GM23338 (cell line): ENCODE data around the gene INO80C. TPM values are rescaled to one million over a fixed set of nuclear protein-coding genes. Genes with fewer than 3 reads are reported as not detected.

Experiments
- ATAC-seq: fragments of 200-7000 bp; cut with Tn5 transposase; 3 replicates; pipeline ENCODE4 v1.9.1; 2020
- DNase-seq: peaks from one replicate; pipeline ENCODE4 v3.0.0-alpha.2; 2015; ENCODE audit warnings: low spot score
- H2AFZ ChIP-seq: fragments of 200-600 bp; sonication (generic); 2 replicates; pipeline ENCODE4 v1.8.0; 2016; ENCODE audit warnings: antibody characterized with exemption, mild to moderate bottlenecking, moderate library complexity
- H3F3A ChIP-seq: fragments of 200-600 bp; sonication (generic); replicated peaks from 2 replicates; pipeline ENCODE4 v1.8.0; 2017; ENCODE audit warnings: antibody characterized with exemption, mixed run types, low read depth
- H3K27ac ChIP-seq: fragments of 200-600 bp; sonication (generic); 2 replicates; pipeline ENCODE4 v1.6.1; 2016; ENCODE audit warnings: low read depth
- H3K27me3 ChIP-seq: fragments of 200-600 bp; sonication (generic); 2 replicates; pipeline ENCODE4 v1.8.0; 2016; ENCODE audit warnings: mild to moderate bottlenecking, mixed run types, moderate library complexity; ENCODE audit not compliant: insufficient read depth
- H3K36me3 ChIP-seq: fragments of 200-600 bp; sonication (generic); 2 replicates; pipeline ENCODE4 v1.8.0; 2016; ENCODE audit warnings: mild to moderate bottlenecking; ENCODE audit not compliant: insufficient read depth
- H3K4me1 ChIP-seq: fragments of 200-600 bp; sonication (generic); 2 replicates; pipeline ENCODE4 v1.8.0; 2016; ENCODE audit warnings: mild to moderate bottlenecking, moderate library complexity; ENCODE audit not compliant: insufficient read depth
- H3K4me2 ChIP-seq: fragments of 200-600 bp; sonication (generic); 2 replicates; pipeline ENCODE4 v1.7.1; 2017; ENCODE audit warnings: mixed run types
- H3K4me3 ChIP-seq: fragments of 200-600 bp; sonication (generic); 2 replicates; pipeline ENCODE4 v1.6.1; 2016; ENCODE audit warnings: mixed run types
- H3K79me2 ChIP-seq: fragments of 200-600 bp; sonication (generic); replicated peaks from 2 replicates; pipeline ENCODE4 v1.8.0; 2017; ENCODE audit warnings: mild to moderate bottlenecking; ENCODE audit not compliant: insufficient read depth
- H3K9me2 ChIP-seq: fragments of 200-600 bp; sonication (generic); 2 replicates; pipeline ENCODE4 v1.8.0; 2017; ENCODE audit not compliant: insufficient read depth
- H4K20me1 ChIP-seq: fragments of 200-600 bp; sonication (generic); replicated peaks from 2 replicates; pipeline ENCODE4 v1.8.0; 2017; ENCODE audit warnings: mild to moderate bottlenecking; ENCODE audit not compliant: insufficient read depth
- H3K27ac Mint-ChIP-seq: 2 replicates; pipeline ENCODE4 v1.8.0; 2020; ENCODE audit warnings: inconsistent platforms, mild to moderate bottlenecking, moderate library complexity, mixed read lengths
- H3K27me3 Mint-ChIP-seq: 3 replicates; pipeline ENCODE4 v1.8.0; 2022; ENCODE audit warnings: low read depth, mild to moderate bottlenecking, moderate library complexity, mixed read lengths, inconsistent platforms; ENCODE audit not compliant: insufficient read depth, poor library complexity
- H3K36me3 Mint-ChIP-seq: 3 replicates; pipeline ENCODE4 v1.8.0; 2021; ENCODE audit warnings: low read depth, mild to moderate bottlenecking, inconsistent platforms, moderate library complexity, mixed read lengths
- H3K4me1 Mint-ChIP-seq: 3 replicates; pipeline ENCODE4 v1.8.0; 2020; ENCODE audit warnings: mild to moderate bottlenecking, inconsistent platforms, mixed read lengths
- H3K4me3 Mint-ChIP-seq: 3 replicates; pipeline ENCODE4 v1.8.0; 2021; ENCODE audit warnings: moderate library complexity, mild to moderate bottlenecking, inconsistent platforms, mixed read lengths
- H3K9me3 Mint-ChIP-seq: 3 replicates; pipeline ENCODE4 v1.8.0; 2020; ENCODE audit warnings: moderate library complexity, mild to moderate bottlenecking, inconsistent platforms, mixed read lengths
- CREB1 ChIP-seq: fragments of 250-450 bp; sonication (Bioruptor Pico); IDR thresholded peaks from 2 replicates; pipeline ENCODE4 v1.5.0; 2020; ENCODE audit warnings: low read depth, mild to moderate bottlenecking, moderate library complexity
- EZH2 ChIP-seq: fragments of 200-600 bp; sonication (generic); IDR thresholded peaks from one replicate; pipeline ENCODE4 v1.8.0; 2017; ENCODE audit warnings: antibody characterized with exemption, mild to moderate bottlenecking, low read depth; ENCODE audit not compliant: unreplicated experiment
- NANOG ChIP-seq: IDR thresholded peaks from 2 replicates; pipeline ENCODE4 v1.6.1; 2016; ENCODE audit warnings: antibody characterized with exemption, borderline replicate concordance
- POLR2AphosphoS5 ChIP-seq: IDR thresholded peaks from 2 replicates; pipeline ENCODE4 v1.6.1; 2016; ENCODE audit warnings: antibody characterized with exemption, low read depth
- STAT1 ChIP-seq: IDR thresholded peaks from one replicate; pipeline ENCODE4 v1.6.1; 2016; ENCODE audit warnings: antibody characterized with exemption; ENCODE audit not compliant: unreplicated experiment
- ZNF331 ChIP-seq: fragments of 250-450 bp; sonication (Bioruptor Pico); IDR thresholded peaks from 2 replicates; pipeline ENCODE4 v1.5.0; 2020; ENCODE audit warnings: low read depth, mild to moderate bottlenecking, moderate library complexity
- ZNF462 ChIP-seq: fragments of 250-450 bp; sonication (Bioruptor Pico); IDR thresholded peaks from 2 replicates; pipeline ENCODE4 v1.5.0; 2020; ENCODE audit warnings: mild to moderate bottlenecking, moderate library complexity
- polyA plus RNA-seq: library from polyadenylated mRNA; unstranded; fragments of >200 nt; fragmentation: Nextera tagmentation; extraction: Ambion mirVana; gene quantifications from 2 replicates; pipeline ENCODE4 v1.2.1, GENCODE V29; 2016
- total RNA-seq: library from RNA; depleted of rRNA; stranded (reverse); fragments of >200 nt; shearing (Covaris generic); gene quantifications from 2 replicates; pipeline ENCODE4 v1.2.3, GENCODE V29; 2014
- TF ChIP-seq, protein P1 (sequence below), 2 experiments: fragments of 200-600 bp in 1 of 2; sonication (generic) in 1 of 2; conservative IDR thresholded peaks; 2 replicates each; pipeline versions ENCODE4 v1.5.1 to v1.6.1; 2016 to 2017; ENCODE audit warnings: antibody characterized with exemption in 2 of 2, low read depth in 2 of 2, mild to moderate bottlenecking in 2 of 2, moderate library complexity in 1 of 2

INO80C gene
- total and polyA plus RNA-seq, 2 experiments from 2014 or later: 16.3 to 52.3 TPM

DNA sequence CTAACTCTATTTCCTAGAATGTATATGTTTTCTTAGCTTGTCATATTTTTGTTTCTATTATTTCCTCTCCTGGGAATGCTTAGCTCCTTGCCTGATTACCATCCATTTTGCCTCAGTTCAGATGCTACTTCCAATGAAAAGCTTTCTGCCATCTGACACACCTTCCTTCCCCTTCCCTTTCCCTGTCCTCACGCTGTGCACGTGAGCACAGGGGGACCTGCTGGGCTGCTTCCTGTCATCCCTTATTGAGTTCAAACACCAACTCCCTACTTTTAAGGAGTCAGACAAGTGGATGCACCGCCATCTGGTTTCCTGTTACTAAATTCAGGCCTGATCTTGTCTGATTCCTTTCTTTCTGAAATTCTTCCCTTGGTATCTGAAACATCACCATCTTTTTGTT lies 2.4 kb upstream of the INO80C start (continued):
- TF ChIP-seq ZNF462 (CRISPR knock-in tag): no peak
- TF ChIP-seq, protein P1, sequence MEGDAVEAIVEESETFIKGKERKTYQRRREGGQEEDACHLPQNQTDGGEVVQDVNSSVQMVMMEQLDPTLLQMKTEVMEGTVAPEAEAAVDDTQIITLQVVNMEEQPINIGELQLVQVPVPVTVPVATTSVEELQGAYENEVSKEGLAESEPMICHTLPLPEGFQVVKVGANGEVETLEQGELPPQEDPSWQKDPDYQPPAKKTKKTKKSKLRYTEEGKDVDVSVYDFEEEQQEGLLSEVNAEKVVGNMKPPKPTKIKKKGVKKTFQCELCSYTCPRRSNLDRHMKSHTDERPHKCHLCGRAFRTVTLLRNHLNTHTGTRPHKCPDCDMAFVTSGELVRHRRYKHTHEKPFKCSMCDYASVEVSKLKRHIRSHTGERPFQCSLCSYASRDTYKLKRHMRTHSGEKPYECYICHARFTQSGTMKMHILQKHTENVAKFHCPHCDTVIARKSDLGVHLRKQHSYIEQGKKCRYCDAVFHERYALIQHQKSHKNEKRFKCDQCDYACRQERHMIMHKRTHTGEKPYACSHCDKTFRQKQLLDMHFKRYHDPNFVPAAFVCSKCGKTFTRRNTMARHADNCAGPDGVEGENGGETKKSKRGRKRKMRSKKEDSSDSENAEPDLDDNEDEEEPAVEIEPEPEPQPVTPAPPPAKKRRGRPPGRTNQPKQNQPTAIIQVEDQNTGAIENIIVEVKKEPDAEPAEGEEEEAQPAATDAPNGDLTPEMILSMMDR (conservative IDR thresholded peaks at IDR 0.05; ENCODE audit: low read depth in 2 of 2): no peak

DNA sequence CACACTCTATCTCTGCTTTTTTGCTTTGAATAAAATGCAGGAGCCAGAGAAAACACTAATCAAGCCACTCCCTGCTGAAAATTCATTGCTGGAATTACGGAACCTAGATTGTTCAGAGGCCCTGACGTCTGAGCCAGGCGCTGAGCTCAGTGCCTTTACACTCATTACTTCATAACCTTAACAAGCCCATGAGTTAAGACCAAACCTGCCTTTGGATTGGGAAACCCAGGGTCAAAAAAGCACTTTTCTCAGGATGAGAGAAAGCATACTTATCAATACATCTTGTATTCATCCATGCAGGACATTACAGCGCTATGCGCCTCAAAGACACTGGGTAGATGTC lies 762 bp downstream of the INO80C start:
- Mint-ChIP-seq H3K4me1 (peaks cover 56% of the 10 kb centered on the region), H3K9me3 (no peaks in the 10 kb centered on the region; the same call in 2 of the 3 replicates), H3K27ac (peak overlapping the region; percentile 98), H3K27me3 (peaks cover 3% of the 10 kb centered on the region), H3K36me3 (no peaks in the 10 kb centered on the region), H3K4me3 (peak overlapping the region; percentile 94)
- Histone ChIP-seq H3K79me2 (peaks cover 52% of the 10 kb centered on the region), H2AFZ (peak overlapping the region; percentile 76; the same call in 1 of the 2 replicates), H3K4me1 (peaks cover 57% of the 10 kb centered on the region), H3K27me3 (no peaks in the 10 kb centered on the region), H3K9me2 (no peaks in the 10 kb centered on the region), H3K27ac (peak overlapping the region; percentile 64; the same call in 1 of the 2 replicates), H4K20me1 (no peaks in the 10 kb centered on the region), H3K36me3 (no peaks in the 10 kb centered on the region), H3F3A (peaks cover 3% of the 10 kb centered on the region; the same call in 1 of the 2 replicates), H3K4me3 (peak overlapping the region; percentile 61), H3K4me2 (peak overlapping the region; percentile 98)
- ATAC-seq (peak; percentile 6; the same call in 2 of the 3 replicates), DNase-seq (no peak)
- TF ChIP-seq CREB1 (CRISPR knock-in tag) (no peak), POLR2AphosphoS5 (no peak), NANOG (no peak), EZH2 (no peak), ZNF331 (CRISPR knock-in tag) (no peak), ZNF462 (CRISPR knock-in tag) (no peak), STAT1 (no peak)
